VCaP (cell line): Measurements from ENCODE around the gene IGFBP3.
A peak's percentile ranks its signal among the peaks of the same experiment; 100 is the strongest.

Experiments
- H3K27ac ChIP-seq: fragments of 450-650 bp; 2 replicates; pipeline ENCODE4 v1.5.1; 2017
- TF ChIP-seq, protein P1 (sequence below): fragments of 450-650 bp; conservative IDR thresholded peaks from 2 replicates; pipeline ENCODE4 v1.5.1; 2017; ENCODE audit warnings: mild to moderate bottlenecking, moderate library complexity

The IGFBP3 gene

DNA sequence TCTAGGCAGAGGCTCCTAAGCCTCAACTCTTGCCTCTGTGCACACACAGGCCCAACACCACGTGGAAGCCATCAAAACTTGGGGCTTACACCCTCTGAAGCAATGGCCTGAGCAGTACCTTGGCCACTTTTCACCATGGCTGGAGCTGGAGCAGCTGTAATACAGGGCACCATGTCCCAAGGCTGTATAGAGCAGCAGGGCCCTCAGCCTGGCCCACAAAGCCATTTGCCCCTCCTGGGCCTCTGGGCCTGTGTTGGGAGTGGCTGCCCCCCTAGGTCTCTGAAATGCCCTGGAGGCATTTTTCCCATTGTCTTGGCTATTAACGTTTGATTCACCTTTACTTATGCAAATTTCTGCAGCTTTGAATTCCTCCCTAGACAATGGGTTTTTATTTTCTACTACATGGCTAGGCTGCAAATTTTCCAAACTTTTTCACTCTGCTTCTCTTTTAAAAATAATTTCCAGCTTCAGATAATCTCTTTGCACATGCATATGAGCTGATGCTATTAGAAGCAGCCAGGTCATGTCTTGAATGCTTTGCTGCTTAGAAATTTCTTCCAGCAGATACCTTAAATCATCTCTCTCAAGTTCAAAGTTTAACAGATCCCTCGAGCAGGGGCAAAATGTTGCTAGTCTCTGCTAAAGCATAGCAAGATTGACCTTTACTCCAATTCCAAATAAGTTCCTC, 42.5 kb downstream of the IGFBP3 start:
- no peak overlapping the region for H3K27ac ChIP-seq
- TF ChIP-seq, protein P1, sequence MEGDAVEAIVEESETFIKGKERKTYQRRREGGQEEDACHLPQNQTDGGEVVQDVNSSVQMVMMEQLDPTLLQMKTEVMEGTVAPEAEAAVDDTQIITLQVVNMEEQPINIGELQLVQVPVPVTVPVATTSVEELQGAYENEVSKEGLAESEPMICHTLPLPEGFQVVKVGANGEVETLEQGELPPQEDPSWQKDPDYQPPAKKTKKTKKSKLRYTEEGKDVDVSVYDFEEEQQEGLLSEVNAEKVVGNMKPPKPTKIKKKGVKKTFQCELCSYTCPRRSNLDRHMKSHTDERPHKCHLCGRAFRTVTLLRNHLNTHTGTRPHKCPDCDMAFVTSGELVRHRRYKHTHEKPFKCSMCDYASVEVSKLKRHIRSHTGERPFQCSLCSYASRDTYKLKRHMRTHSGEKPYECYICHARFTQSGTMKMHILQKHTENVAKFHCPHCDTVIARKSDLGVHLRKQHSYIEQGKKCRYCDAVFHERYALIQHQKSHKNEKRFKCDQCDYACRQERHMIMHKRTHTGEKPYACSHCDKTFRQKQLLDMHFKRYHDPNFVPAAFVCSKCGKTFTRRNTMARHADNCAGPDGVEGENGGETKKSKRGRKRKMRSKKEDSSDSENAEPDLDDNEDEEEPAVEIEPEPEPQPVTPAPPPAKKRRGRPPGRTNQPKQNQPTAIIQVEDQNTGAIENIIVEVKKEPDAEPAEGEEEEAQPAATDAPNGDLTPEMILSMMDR, result no peak

DNA sequence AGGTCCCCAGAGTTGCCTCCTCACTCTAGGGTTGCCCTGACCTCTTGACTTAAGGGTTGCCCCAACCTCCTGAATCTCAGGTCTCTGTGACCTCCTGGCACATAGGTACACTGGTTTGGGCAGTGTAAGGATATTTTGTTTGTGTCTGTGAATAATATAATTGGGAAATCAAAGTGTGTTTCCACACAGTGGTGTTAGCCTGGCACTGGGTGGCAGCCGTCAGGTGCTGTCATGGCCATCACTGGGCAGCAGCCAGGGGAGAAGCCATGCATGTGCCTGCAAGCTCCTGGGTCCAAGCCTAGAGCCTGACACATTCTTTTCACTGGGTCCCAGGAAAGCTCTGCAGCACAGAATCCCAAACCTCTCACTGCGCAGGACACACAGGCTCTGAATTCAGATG, 44.6 kb downstream of the IGFBP3 start:
- H3K27ac ChIP-seq, result no peak overlapping the region
- TF ChIP-seq, protein P1, result no peak

DNA sequence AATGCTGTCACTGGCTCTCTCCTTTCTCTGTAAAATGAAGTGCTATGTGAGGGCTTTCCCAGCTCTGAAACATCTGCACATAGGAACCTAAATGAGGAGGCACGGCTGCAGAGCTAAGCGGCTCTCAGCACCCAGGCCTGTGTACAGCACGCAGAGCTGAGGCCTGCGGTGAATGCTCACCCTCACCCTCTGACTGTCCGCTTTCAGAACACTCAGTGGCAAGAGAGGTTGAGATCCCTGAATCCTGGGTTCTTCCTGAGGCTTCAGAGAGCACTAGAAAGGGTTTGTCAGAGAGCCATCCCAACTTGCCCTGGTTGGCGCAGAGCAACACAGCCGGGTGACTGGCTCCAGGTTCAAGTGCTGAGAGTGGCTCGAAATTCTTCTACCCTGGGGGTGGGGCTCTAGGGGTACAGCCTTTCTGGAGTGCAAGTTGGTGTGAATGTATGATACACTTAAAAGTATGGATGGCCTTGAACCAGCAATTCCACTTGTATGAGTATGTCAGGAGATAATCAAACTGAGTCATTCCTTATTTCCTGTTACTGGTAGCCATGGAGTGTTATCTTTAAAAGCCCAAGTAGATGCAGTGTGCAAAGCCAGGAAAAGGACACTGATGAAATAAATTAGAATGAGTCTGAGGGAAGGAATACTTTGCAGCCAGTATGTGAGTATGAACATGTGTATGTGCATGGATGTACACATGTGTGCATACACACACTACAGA, 46.5 kb downstream of the IGFBP3 start:
- TF ChIP-seq, protein P1, result no peak
- H3K27ac ChIP-seq, result no peak overlapping the region

DNA sequence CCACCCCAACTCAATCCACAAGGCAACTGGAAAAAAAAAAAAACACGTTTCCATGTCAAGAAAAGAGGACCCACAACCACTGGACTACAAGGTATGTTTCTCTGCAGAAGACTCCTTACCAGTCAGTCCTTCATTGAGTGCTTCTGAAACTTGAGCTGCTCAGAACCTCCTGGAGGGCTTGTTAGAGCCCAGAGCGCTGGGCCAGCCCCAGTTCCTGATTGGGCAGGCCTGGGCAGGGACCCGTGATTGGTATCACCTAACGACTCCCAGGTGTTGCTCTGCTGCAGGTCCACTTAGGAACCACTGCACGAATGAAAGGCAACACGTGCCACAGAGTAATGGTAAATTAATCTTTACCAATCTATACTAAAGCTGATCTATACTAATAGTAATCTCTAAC, 47.7 kb downstream of the IGFBP3 start:
- H3K27ac ChIP-seq, result no peak overlapping the region

DNA sequence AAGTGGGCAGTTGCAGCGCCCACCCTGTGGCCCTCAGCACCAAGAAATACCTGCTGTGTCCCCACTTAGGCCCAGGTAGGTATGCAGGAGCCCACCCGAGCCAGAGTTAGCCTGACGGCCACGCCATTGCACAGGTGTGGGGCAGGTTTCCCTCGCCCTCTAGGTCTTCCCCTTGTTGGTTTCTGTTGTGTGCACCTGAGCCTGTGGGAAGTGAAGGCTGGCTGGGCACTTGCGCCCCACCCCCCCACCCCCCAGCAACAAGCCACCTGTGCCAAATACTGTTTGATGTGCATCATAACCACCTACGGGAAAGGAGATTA, 48.1 kb downstream of the IGFBP3 start, which contains the start of gene CCDC201:
TSS of gene CCDC201 (minus strand) at position 48 of the 320 bp plus-strand sequence. CDS start 75 bp downstream, outside the sequence.
- TF ChIP-seq, protein P1, result no peak
- no peak within 1 kb of the TSS for H3K27ac ChIP-seq

More for the DNA sequence above, 47.7 kb downstream of the IGFBP3 start:
- TF ChIP-seq, protein P1, result no peak

DNA sequence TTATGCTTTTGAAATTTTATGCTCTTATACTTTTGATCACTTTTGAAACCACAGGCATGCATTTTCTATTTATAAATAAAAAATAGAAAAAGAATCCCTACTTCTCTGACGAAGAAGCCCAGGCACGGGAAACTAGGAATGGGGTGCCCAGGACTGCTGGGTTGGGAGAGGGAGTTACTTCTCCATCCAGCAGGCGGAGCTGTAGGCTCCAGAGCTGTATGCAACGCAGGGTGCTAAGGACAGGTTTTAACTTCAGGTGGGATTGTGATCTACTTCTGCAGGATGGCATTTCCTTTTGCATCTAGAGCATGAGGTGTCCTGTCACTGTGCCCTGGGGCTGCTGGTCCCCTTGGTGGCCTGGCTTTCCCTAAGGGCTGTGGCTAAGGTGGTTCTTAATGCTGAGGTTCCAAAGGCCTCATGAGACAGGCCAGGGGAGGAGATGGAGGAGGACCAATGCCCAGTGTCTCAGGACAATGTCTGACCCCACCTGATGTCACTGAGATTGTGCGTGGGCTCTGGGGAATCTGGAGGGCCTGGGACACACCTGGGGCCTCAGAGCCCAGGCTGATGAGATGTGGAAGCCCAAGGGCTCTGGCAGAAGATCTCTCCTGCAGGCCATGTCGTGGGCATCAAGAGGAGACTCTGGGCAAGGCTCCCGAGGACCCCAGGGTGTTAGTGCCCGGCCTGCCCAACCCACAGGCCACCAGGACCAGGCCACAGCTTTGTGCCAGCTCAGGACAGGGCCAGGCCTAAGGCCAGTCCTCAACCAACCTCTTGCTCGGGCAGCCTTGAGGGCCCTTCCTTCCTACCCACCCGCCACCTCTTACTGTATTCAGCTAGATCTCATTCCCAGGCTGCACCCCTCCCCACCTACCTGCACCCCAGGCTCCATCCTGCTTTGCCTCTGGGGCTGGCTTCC, 48.7 kb downstream of the IGFBP3 start:
- no peak overlapping the region for H3K27ac ChIP-seq
- TF ChIP-seq, protein P1, result peak; percentile 58; the same call in 1 of the 2 replicates

DNA sequence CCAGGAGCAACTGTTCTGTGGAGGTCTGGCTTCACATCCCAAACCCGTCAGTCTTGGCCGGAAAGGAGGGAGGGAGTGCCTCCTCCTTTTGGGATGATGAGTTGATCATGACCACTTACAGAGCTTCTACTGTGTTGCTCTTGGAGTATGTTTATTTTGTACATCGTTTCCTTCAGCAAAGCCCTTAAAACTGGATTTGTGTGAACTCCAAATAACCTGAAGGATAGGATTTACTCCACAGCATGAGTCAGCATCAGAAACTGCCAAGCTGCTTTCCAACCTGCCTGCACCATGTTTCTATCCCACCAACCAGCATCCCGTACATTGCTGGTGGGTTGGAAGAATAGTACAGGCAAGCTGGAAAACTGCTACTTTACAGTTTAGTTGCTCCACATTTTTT, 51.6 kb downstream of the IGFBP3 start:
- H3K27ac ChIP-seq, result no peak overlapping the region
- TF ChIP-seq, protein P1, result no peak
